GM19372 (cell line): ENCODE data around the gene TMEM25.
"Not testable (repeated sequence)": the region's sequence is repeated elsewhere in the genome, so short reads cannot be mapped to it uniquely, and the experiment has no call there.

Experiments
- ATAC-seq: cut with Tn5 transposase; IDR thresholded peaks from one replicate; pipeline ENCODE4 v1.9.1; 2021; ENCODE audit warnings: mild to moderate bottlenecking, low read depth, moderate library complexity; ENCODE audit not compliant: unreplicated experiment

The TMEM25 gene

DNA sequence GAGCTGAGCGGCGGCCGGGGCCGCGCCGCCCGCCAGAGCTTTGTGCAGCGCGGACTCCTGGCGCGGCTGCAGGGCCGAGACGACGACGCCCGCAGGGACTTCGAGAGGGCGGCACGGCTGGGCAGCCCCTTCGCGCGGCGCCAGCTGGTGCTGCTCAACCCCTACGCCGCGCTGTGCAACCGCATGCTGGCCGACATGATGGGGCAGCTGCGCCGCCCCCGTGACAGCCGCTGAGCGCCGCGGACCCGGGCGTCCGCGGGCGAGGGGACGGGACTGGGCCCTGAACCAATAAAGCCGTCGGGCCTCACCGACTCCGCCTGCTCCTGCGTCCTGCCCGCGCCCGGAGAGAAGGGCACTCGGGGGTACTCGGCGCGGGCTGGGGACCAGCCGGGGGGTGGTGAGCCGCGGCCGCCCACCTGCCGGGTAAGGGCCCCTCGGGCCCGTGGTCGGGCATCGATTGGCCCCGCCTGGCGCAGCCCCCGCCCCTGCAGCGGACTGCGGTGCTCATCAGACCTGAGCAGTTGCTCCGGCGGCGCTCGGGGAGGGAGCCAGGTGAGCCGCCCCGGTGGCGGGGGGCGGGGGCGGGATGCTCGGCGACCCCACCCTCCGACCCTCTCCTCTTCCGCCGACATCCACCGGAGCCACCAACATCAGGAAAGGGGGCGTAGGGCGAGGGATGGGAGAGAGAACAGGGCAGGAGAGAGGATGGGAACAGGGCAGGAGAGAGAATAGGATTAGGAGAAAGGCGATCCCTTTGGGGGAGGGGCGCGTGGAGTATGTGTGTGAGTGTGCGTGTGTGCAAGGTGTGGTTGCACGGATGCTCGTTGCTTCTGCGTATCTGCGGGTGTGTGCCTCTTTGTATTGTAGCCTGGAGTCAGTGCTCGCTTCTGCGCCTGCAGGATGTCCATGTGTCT is at the start of gene TMEM25:
Gene TMEM25, plus strand, starts transcription at position 510 of the 914 bp plus-strand sequence. CDS start 610 bp downstream, outside the sequence.
- peak; percentile 77 for ATAC-seq

DNA sequence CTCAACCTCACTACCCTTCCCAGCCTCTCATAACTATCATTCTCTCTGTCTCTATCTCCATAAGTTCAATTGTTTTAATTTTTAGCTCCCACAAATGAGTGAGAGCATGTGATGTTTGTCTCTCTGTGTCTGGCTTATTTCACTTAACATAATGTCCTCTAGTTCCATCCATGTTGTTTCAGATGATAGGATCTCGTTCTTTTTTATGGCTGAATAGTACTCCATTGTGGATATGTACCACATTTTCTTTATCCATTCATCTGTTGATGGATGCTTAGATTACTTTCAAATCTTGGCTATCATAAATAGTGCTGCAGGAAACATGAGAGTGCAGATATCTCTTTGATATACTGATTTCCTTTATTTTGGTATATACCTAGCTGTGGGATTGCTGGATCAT is 49.8 kb upstream of the TMEM25 start:
- ATAC-seq: not testable (repeated sequence)

DNA sequence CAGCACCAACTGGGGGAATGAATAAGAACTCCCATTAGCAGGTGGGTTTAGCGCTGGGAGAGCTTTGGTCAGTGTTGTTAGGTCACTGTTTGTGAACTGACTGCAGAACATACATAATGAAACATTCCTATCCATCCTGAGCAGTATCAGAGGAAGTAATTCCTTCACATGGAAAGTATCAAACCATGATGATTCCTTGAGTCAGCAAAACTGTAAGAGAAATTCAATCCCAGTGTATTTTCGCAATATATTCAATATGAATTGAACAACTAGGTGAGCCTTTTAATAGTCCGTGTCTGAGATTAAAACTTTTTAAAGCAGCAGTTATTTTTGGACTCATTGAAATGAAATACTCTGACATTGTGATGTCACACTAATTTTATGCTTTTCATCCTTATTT is 46.6 kb upstream of the TMEM25 start:
- no peak for ATAC-seq

DNA sequence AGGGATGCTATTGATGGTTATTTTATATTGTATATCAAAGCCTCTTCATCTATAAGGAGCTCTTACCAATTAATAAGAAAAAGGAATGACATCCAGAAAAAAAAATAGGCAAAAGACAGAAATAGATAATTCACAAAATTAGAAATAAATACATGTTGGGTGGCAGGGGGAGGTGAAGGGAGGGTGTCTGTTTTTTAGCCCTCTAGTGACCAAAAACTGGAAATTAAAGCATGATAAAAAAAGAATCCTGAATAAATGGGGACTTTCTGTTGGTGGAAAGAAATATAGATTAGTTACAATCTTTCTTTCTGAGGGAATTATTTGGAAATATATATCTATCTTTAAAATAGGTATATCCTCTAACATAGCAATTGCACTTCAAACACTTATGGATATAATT is 45.7 kb upstream of the TMEM25 start:
- no peak for ATAC-seq

DNA sequence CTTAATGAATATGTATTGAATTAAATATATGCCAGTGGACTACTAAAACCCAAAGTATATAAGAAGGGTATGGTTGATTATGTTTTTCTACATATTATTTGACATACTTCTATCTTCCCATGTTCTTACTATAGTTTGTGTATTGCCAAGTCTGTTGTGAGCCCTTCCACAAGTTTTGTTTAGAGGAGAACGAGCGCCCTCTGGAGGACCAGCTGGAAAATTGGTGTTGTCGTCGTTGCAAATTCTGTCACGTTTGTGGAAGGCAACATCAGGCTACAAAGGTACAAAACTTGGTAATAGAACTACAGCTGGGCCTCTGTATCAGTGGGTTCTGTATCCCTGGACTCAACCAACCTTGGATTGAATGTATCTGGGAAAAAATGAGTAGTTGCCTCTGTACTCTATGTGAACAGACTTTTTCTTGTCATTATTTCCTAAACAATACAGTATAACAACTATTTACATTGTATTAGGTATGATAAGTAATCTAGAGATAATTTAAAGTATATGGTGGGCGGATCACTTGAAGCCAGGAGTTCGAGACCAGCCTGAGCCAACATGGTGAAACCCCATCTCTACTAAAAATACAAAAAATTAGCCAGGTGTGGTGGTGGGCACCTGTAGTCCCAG is 42.4 kb upstream of the TMEM25 start:
- ATAC-seq: no peak

DNA sequence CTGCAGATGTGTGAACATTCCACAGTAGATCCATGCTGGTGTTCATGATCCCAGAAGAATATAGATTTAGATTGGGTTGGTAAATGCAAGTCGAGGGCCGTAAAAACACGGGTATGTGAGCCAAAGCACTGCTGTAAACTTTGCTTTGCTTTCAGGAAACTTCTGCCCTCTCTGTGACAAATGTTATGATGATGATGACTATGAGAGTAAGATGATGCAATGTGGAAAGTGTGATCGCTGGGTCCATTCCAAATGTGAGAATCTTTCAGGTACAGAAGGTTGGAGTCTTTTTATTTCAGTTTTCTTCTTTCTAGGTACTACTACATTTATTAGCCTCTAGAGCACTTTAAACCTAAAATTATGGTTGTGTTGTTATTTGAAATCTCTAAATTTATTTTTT is 40.0 kb upstream of the TMEM25 start:
- ATAC-seq: no peak

DNA sequence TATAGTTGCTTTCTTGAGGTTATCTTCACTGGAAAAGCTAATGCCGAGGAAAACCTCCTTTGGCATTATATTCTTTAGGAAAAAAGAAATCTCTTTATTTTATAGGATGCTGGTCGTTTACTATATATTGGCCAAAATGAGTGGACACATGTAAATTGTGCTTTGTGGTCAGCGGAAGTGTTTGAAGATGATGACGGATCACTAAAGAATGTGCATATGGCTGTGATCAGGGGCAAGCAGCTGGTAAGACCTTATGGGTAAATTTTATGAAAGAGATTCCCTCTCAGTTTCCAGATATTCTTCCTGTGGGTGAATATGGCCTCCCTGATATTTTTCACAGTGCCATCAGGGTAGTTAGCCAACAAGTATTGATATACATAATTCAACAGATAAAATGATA is 33.2 kb upstream of the TMEM25 start:
- ATAC-seq: no peak

DNA sequence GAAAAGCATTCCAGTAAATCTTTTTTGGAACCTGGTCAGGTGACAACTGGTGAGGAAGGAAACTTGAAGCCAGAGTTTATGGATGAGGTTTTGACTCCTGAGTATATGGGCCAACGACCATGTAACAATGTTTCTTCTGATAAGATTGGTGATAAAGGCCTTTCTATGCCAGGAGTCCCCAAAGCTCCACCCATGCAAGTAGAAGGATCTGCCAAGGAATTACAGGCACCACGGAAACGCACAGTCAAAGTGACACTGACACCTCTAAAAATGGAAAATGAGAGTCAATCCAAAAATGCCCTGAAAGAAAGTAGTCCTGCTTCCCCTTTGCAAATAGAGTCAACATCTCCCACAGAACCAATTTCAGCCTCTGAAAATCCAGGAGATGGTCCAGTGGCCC is 27.8 kb upstream of the TMEM25 start:
- no peak for ATAC-seq

DNA sequence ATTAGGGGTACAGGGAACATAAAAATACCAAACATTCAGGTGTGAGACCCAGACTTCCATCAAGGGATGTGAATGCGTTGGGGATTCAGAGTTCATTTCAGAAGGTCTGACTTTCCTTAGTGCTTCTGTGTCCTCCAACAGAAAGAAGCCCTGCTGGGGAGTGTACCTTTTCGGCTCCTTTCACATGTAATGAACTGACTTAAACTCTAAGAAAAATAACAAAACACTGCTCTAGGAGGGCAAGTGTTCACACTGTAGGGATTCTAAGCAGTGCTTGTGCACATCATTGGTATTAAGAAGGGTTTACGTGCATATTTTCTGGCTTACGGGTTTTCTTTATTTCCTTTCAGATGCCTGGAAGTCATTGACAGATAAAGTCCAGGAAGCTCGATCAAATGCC is 19.4 kb upstream of the TMEM25 start:
- ATAC-seq: no peak

DNA sequence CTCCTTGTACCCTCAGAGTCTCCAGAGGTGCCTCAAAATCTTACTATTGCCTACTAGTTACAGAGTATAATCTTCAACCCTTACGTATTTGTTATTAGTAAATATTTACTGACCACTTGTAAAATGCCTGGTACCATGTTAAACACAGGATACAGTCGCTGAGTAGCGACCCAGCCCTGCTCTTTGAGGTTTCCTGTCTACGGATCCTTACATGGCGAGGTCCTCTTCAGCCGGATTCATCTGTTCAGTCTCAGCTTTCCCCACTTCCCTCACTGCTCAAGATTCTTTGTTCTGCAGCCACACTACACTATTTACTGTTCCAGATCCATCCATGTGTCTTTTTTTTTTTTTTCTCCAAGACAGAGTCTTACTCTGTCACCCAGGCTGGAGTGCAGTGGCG is 16.9 kb upstream of the TMEM25 start:
- no peak for ATAC-seq

DNA sequence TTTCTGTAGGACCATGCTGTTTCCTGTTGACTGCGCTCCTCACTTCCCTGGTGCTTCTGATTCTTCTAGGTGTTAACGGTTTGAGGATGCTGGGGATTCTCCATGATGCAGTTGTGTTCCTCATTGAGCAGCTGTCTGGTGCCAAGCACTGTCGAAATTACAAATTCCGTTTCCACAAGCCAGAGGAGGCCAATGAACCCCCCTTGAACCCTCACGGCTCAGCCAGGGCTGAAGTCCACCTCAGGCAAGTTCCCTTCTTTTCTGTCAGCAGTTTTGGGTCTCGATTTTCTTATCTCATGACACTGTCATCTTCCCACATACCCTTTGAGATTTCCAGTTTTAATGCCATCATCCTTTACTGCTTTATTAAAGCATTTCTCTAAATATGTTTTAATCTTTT is 11.4 kb upstream of the TMEM25 start:
- ATAC-seq: no peak

DNA sequence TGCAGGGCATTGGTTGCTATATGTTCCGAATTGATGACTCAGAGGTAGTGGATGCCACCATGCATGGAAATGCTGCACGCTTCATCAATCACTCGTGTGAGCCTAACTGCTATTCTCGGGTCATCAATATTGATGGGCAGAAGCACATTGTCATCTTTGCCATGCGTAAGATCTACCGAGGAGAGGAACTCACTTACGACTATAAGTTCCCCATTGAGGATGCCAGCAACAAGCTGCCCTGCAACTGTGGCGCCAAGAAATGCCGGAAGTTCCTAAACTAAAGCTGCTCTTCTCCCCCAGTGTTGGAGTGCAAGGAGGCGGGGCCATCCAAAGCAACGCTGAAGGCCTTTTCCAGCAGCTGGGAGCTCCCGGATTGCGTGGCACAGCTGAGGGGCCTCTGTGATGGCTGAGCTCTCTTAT is 9.1 kb upstream of the TMEM25 start:
- ATAC-seq: no peak

DNA sequence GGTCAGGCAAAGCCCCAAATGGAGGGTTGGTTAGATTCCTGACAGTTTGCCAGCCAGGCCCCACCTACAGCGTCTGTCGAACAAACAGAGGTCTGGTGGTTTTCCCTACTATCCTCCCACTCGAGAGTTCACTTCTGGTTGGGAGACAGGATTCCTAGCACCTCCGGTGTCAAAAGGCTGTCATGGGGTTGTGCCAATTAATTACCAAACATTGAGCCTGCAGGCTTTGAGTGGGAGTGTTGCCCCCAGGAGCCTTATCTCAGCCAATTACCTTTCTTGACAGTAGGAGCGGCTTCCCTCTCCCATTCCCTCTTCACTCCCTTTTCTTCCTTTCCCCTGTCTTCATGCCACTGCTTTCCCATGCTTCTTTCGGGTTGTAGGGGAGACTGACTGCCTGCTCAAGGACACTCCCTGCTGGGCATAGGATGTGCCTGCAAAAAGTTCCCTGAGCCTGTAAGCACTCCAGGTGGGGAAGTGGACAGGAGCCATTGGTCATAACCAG is 8.4 kb upstream of the TMEM25 start:
- no peak for ATAC-seq

DNA sequence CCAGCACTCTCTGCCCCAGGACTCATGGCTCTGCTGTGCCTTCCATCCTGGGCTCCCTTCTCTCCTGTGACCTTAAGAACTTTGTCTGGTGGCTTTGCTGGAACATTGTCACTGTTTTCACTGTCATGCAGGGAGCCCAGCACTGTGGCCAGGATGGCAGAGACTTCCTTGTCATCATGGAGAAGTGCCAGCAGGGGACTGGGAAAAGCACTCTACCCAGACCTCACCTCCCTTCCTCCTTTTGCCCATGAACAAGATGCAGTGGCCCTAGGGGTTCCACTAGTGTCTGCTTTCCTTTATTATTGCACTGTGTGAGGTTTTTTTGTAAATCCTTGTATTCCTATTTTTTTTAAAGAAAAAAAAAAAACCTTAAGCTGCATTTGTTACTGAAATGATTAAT is 6.6 kb upstream of the TMEM25 start:
- ATAC-seq: no peak

DNA sequence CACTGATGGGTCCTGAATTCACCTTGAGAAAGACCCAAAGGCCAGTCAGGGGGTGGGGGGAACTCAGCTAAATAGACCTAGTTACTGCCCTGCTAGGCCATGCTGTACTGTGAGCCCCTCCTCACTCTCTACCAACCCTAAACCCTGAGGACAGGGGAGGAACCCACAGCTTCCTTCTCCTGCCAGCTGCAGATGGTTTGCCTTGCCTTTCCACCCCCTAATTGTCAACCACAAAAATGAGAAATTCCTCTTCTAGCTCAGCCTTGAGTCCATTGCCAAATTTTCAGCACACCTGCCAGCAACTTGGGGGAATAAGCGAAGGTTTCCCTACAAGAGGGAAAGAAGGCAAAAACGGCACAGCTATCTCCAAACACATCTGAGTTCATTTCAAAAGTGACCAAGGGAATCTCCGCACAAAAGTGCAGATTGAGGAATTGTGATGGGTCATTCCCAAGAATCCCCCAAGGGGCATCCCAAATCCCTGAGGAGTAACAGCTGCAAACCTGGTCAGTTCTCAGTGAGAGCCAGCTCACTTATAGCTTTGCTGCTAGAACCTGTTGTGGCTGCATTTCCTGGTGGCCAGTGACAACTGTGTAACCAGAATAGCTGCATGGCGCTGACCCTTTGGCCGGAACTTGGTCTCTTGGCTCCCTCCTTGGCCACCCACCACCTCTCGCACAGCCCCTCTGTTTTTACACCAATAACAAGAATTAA is 6.1 kb upstream of the TMEM25 start:
- no peak for ATAC-seq

DNA sequence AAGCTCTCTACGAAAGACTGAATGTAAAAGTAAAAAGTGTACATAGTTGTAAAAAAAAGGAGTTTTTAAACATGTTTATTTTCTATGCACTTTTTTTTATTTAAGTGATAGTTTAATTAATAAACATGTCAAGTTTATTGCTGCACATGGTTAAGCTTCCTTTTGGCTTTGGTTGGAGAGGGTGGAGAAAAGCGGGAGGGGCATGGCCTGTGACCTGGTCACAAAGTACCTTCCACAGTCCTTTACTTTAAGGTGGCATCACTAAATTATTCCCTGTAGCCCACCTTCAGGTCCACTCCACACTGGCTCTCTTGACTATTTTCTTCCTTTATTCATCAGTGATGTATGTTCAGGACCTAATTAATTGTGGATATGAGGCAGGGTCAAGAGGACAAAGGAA is 4.3 kb upstream of the TMEM25 start:
- ATAC-seq: no peak

DNA sequence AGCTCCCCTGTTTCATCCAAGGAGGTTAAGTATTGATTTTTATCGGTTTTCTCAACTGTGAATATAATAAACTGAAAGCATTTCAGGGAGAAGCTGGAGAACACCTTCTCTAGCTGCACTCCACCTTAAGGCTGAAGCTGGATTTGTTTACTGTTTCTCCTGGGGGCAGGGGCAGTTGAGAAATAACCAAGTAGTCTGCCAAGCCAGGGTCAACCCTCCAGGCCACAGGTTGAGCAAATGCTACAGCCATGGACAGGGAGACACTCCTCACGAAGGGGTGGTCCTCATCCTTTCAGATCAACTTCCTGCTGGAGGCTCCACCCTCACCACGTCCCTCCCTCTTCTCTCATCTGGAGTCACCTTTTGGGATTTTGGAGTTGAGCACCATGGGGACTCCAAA is 3.9 kb upstream of the TMEM25 start, which contains the start of gene TTC36:
Gene TTC36, plus strand, starts transcription at position 366 of the 400 bp plus-strand sequence. Its CDS starts 21 bp downstream, at position 387.
- ATAC-seq: no peak

DNA sequence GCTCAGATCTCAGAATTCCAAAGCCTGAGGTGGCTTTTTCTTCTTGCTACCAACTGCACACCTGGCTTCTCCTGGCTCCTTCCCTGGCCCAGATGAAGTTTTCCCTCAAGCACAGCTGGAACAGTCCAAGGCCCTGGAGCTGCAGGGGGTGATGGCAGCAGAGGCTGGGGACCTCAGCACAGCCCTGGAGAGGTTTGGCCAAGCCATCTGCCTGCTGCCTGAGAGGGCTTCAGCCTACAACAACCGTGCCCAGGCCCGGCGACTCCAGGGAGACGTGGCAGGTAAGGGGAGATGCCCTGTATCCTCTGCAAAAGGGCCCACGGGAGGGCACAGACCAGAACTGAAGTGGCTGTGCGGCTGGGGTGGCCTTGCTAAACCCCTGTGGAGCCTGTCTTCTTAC is 2.5 kb upstream of the TMEM25 start:
- no peak for ATAC-seq

DNA sequence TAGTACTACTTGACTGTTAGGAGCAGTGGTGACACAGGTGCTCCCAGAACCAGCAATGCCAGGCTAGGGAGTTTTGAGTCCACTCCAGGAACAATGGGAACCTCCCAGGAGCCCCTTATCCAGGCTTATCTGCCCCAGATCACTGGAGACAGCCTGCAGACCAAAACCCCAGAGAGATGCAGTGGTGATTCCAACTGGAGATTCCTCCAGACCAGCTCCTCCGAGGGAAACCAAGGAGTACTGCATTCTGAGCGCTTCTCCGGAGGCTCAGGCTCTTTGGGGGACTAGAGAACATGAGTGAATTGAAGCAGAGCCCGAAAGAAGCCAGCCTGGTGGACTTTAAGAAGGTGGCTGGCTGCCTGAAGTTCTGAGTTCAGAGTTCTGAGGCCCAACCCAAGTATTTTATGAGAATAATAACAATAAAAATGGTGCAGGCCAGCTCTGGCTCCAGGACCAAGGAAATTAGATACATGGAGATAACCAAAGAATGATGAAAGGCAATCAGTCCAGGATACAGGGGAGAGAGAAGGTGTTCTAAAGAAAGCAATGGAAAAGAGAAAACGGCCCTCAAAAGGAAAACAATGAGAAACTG is 1.3 kb upstream of the TMEM25 start:
- ATAC-seq: no peak

DNA sequence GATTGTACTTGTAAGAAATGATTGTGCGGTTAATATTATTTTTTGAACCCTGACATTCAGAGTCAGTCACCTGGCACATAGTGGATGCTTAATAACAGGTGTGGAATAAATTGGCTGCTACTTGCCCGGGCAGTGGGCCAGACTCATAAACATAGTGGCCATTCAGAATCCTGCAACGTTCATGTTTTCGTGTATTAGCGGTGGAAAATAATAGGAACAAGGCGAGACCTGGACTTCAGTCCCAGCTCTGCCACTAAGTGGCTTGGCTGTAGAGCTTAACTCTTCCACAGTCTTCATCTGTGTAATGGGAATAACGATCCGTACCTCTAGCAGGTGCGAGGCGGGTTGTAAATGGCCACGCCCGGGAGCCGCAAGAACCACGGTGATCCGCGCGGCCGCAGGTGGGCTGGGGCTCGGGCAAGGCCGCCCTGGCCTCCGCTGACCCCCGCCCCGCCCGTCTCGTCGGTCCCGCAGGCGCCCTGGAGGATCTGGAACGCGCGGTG is 761 bp upstream of the TMEM25 start:
- ATAC-seq: no peak
